NCI-H1694 treated with DMSO at 0.1 percent for 48 hours (cell line): Measurements from ENCODE around the gene NDUFA11.
"Not testable (repeated sequence)": the region's sequence is repeated elsewhere in the genome, so short reads cannot be mapped to it uniquely, and the experiment has no call there.

ENCODE experiments used
- DNase-seq: peaks from one replicate; lab custom pipeline; 2025; lab: John Stamatoyannopoulos, UW

Gene NDUFA11

GRCh38 chr19:5857203-5858081 is 46.1 kb downstream of the NDUFA11 start:
- no peak for DNase-seq

DNA sequence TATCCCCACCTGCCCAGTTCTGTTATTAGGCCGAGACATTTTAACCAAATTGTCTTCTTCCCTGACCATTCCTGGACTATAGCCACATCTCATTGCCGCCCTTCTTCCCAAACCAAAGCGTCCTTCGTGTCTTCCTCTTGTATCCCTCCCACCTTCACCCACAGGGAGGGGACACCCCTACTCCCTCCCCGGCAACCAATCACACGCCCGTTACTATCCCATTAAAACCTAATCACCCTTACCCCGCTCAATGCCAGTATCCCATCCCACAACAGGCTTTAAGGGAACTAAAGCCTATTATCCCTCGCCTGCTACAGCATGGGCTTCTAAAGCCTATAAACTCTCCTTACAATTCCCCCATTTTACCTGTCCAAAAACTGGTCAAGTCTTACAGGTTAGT is 48.4 kb downstream of the NDUFA11 start:
- not testable (repeated sequence) for DNase-seq

DNA sequence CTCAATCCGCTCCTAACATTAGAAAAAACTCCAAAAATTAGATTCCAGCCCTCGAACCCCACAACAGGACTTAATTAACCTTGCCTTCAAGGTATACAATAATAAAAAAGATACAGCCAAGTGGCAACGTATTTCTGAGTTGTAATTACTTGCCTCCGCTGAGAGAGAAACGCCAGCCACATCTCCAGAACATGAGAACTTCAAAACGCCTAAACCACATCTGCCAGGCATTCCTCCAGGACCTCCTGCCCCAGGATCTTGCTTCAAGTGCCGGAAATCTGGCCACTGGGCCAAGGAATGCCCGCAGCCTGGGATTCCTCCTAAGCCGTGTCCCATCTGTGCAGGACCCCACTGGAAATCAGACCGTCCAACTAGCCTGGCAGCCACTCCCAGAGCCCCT is 49.5 kb downstream of the NDUFA11 start:
- DNase-seq = not testable (repeated sequence)

GRCh38 chr19:5851302-5851701 is 52.3 kb downstream of the NDUFA11 start, which contains the start of gene FUT3:
FUT3 (minus strand) TSS chr19:5851449.
- DNase-seq = no peak

GRCh38 chr19:5850743-5851293 is 52.8 kb downstream of the NDUFA11 start:
- DNase-seq = no peak

DNA sequence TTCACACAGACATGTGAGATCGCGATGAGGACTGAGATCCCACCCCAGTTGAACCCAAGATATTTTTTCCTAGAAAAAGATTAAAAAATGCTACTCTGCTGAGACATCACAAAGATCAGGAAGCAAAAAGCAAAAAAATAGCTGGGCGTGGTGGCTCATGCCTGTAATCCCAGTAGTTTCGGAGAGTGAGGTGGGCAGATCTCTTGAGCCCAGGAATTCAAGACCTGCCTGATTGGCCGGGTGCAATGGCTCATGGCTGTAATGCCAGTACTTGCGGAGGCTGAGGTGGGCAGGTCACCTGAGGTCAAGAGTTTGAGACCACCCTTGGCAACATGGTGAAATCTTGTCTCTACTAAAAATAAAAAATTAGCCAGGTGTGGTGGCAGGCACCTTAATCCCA is 53.4 kb downstream of the NDUFA11 start:
- DNase-seq = no peak

- DNase-seq = not testable (repeated sequence)
These were observed 55.0 kb downstream of the NDUFA11 start for GRCh38 chr19:5848621-5849020.

DNA sequence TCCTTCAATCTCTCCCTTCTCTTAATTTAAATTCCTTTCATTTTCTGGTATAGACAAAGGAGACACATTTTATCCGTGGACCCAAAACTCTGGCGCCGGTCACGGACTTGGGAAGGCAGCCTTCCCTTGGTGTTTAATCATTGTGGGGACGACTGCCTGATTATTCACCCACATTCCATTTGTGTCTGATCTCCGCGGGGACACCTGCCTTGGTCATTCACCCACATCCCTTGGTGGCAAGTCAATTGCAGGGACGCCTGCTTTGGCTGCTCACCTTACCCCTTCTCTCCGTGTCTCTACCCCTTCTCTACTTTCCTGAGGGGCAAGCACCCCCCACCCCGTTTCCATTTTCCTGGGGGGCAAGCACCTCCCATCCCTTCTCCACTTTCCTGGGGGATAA is 55.7 kb downstream of the NDUFA11 start:
- not testable (repeated sequence) for DNase-seq
